NCI-H510A (cell line): ENCODE measurements around the gene SLC25A25.
"Not testable (repeated sequence)": the region's sequence is repeated elsewhere in the genome, so short reads cannot be mapped to it uniquely, and the experiment has no call there.

Experiments used
- DNase-seq: peaks from one replicate; lab custom pipeline; 2025; lab: John Stamatoyannopoulos, UW

Gene SLC25A25

GRCh38 chr9:128109050-128109709 lies 41.1 kb downstream of the SLC25A25 start:
- DNase-seq: no peak

- DNase-seq: not testable (repeated sequence)
Measured at GRCh38 chr9:128111726-128112125, 43.7 kb downstream of the SLC25A25 start.

DNA sequence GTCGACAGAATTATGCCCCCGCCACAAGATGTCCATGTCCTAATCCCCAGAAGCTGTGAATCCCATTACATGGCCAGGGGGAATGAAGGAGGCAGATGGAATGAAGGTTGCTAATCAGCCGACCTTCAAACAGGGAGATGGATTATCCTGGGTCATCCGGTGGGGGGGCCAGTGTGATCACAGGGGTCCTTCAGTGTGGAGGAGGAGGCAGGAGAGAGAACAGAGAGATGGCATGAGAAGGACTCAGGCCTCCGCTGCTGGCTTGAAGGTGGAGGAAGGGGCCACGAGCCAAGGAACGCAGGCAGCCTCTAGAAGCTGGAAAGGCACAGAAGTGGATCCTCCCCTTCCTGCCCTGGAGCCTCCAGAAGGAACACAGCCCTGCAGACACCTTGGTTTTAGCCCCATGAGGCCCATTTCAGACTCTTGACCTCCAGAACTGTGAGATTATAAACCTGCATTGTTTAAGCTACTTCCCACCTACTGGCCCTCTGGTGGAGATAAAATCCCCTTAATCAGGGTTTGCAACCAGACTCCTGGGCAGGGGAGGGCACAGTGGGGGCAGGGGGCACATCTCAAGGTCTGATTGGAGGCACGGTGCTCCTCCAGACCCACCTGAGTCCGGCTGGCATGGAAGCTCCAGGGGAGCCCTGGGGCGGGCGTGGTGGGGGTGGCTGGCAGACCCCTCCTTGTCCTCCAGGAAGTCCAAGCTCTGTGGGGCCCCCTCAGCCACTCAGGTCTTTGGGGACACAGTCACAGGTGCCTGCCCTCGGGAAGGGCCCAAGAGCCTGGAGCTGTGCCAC lies 45.7 kb downstream of the SLC25A25 start:
- no peak for DNase-seq

DNA sequence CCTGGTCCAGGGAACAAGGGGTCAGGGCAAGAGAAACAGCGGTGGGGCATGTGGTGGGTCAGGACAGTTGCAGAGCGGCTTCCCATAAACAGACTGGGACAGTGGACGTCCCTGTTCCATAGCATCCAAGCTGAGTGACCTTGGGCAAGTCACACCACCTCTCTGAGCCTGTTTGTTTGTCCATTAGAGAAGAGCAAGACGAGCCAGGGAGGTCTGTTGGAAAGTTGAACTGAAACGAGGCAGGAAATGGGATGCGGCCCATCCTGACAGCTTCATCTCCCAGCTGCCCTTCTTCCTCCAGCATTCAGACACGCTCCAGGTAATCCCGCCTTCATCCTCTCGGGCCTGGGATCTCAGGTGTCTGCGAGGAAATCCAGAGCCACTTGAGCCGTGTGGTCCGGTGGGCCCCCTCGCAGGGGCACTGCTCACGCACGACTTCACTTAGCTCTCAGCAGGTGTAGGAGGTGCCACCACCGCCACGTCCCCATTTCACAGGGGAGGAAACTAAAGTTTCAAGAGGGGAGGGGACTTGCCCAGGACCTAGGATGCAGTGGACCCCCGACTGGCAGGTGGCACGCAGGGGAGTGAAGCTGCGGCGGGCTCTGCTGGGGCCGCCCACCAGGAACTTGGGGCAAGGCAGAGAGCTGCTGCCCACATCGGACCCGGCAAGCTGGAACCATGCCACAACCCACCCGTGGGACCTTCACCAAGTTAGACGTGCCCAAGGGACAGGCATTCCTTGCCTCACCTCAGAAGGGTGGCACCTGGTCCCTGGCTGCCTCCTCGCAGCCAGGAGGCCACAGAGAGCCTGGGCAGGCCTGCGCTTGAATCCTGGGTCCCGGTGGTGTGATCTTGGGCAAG lies 46.5 kb downstream of the SLC25A25 start:
- no peak for DNase-seq

- no peak for DNase-seq
Measured at GRCh38 chr9:128115187-128116103, 47.4 kb downstream of the SLC25A25 start.

GRCh38 chr9:128116104-128117083 lies 48.4 kb downstream of the SLC25A25 start:
- no peak for DNase-seq

DNA sequence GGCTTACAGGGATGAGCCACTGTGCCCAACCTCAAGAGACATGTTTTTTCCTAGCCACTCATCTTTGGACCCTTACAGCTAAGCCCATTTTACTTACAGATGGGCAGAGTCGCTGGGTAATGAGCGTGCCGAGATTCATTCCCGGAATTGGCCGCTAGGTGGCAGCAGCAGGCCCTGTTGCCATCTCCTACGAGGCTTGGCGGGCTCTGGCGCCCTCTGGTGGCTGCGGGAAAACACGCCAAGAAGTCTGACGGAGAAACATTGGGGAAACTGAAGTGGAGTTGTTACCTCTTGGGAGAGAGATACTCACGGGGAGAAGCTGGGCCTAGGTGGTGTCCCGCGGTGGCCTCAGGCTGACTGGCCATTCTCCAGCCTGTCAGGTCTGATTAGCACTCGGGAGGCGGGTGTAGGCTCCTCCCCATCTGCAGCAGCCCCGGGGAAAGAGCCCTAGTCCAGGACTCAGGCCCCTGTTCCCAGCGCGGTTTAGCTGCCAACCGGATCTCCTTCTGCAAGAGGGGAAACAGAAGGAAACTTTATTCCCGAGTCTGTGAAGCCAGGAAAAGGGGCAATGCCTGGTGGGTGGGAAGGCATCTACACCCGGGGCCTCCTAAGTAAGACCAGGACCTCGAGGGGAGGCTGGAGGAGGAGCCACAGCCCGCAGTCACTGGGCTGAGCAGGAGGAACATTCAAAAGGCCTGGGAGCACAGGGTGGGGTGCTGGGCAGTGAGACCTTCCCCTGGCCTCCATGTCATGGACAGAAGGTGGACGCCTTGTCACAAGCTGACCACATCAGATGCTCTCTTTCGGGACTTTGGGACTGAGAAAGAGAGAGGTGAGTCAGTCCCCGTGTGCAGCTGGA lies 49.8 kb downstream of the SLC25A25 start:
- no peak for DNase-seq

GRCh38 chr9:128118472-128118857 lies 50.4 kb downstream of the SLC25A25 start:
- DNase-seq: no peak

GRCh38 chr9:128118971-128119665 lies 51.1 kb downstream of the SLC25A25 start:
- DNase-seq: no peak

DNA sequence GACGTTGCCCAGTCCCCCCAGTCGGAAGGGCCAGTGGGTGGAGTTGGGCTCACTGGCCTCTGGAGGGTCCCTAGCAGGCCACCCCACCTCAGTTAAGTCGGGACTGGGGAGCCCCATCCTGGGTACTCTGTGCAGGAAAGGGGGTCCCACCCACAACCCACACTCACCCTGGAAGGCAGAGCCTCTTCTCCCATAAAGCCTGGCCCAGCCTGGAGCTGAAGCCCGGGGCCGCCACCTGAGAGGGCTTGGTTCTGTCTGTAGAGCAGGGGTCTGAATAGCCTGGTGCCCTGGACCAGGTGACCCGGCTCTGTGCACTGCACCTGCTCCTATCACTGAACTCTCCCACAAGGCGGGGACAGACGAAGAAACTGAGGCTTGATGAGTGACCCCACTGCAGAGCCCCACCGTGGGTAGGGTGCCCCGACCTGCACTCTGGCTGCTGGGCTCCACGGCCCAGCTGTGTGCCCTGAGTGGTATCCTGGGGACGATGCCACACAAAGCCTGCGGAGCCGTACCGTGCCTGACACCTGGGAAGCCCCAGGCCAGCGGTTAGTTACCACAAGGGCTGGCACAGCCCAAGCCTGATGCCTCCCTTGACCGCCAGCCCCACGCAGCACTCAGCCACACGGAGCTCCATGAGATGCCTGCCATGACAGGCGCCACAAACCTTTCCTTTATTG lies 52.2 kb downstream of the SLC25A25 start:
- DNase-seq: no peak

- DNase-seq: no peak
Measured at GRCh38 chr9:128120741-128121465, 52.9 kb downstream of the SLC25A25 start.

GRCh38 chr9:128121466-128121810 lies 53.4 kb downstream of the SLC25A25 start:
- no peak for DNase-seq

DNA sequence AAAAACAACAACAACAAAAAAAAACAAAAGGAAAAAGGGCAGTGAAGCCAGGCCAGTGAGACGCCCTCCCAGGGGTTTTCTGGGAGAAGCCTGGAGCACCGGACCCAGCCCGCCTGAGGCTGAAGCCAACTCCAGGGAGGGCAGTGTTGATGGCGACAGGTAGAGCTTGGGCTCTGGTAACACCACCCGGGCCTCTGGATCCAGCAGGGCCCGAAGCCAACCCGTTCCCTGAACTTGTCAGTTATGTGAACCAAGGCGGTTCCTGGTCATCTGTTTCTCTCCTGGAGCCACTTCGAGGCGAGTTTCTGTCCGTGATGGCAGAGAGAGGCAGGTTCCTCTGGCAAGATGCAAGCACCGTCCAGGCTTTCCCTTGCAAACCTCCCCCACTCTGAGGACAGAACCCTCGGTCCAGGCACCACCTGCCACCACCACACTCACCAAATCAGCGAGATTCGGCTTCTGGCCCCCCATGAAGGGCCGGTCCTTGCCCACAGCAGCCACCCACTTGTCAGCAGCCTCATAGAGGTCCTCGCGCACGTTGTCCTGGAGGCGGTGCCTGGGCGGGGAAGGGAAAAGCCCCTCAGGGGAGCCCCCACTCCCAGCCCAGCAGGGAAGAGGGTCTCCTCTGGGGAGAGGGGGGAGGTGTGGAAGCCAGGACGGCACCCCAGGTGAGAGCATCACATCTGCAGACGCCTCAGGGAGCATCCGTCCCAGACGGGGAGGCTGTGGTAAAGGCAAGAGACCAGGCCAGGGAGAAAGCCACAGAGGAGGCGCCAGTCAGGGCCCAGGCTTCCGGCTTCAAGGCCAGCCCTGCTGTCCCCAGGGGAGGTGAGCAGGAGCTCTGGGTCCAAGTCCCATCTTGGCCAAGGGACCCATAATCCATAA lies 54.1 kb downstream of the SLC25A25 start:
- no peak for DNase-seq

DNA sequence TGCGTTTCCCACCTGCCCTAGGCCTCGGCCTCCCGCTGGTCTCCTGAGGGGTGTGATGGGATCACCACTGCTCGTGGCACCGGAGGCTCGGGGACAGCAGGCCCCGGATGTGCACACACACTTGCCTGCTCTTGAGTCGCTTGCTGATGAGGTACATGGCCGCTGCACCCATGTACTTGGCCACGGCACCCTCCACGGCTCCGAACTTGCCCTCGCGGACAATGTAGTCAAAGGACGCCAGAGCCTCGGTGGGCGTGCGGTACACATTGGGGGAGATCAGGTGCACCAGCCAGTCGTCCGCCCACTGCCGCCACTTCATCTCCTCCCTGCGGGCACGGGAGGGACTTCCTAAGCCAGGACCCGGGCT lies 54.8 kb downstream of the SLC25A25 start:
- DNase-seq: no peak

DNA sequence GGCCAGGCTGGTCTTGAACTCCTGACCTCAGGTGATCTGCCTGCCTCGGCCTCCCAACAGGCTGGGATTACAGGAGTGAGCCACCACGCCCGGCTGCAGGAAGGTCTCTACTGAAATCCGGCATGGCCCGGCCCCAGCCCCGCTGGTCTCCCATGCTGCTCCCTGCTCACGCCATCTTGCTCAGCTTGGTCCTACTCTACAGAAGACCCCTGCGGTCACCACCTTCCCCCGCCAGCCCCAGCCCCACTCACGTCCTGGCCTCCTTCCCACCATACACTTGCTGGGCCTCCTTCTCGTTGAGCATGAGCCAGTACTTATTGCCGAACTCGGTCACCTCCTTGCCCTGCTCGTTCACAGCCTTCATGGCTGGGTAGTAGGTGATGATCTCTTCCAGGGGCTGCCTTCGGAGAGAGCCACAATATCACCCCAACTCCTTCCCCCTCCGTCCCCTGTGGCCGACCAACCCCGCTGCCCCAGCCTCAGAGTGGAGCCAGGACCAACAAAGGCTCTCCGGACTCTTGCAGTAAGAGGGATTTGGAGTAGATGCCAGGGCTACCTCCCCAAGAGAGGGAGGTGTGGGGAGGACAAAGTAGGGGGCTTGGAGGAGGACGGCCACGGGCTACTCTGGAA lies 55.5 kb downstream of the SLC25A25 start:
- DNase-seq: no peak

DNA sequence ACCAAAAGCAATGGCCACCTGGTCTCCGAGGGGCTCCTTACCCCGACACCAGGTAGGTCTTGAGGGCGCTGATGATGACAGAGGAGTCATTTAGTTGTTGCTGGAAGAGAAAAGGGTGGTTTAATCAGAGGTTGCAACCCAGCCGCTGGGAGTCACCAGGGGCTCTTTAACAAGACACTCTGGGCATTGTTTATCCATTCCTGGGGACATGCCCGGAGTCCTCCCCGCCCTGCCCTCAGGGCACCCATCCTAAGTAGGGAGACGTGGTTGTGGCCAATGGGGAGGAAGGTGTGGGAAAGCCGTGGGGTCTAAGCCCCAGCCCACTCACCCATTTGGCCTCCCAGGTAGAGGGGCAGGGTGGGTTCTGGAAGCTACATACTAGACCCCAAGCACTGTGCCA lies 56.4 kb downstream of the SLC25A25 start:
- no peak for DNase-seq
